ENCODE results near the gene SLC6A11. TPM values are rescaled to one million over a fixed set of nuclear protein-coding genes. Genes with fewer than 3 reads are reported as not detected.

Gene SLC6A11
- polyA plus RNA-seq, 2 of the 4 experiments (the other 2 are of a cell fraction) = 0.03 TPM

DNA sequence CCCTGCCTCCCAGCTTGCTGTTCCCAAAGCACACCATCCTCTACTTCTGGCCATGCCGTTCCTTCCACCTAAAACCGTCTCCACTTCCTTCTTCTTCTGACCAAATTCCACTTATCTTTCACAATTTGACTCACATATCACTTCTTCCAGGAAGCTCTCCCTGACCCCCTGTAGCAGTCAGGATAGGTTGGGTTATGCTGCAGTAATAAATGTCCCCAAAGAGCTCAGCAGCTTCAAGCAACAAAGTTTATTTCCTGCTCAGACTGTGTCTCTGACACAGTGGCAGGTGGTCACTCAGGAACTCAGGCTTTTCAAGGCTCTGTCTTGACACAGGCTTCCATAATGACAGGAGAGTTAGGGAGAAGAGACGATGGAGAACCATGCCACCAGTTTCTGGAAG is 27.4 kb downstream of the SLC6A11 start:
- TF ChIP-seq FOXS1 (CRISPR knock-in tag; IDR thresholded peaks at IDR 0.05) = no peak
- TF ChIP-seq, protein P1, sequence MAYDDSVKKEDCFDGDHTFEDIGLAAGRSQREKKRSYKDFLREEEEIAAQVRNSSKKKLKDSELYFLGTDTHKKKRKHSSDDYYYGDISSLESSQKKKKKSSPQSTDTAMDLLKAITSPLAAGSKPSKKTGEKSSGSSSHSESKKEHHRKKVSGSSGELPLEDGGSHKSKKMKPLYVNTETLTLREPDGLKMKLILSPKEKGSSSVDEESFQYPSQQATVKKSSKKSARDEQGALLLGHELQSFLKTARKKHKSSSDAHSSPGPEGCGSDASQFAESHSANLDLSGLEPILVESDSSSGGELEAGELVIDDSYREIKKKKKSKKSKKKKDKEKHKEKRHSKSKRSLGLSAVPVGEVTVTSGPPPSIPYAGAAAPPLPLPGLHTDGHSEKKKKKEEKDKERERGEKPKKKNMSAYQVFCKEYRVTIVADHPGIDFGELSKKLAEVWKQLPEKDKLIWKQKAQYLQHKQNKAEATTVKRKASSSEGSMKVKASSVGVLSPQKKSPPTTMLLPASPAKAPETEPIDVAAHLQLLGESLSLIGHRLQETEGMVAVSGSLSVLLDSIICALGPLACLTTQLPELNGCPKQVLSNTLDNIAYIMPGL (CRISPR knock-in tag; IDR thresholded peaks at IDR 0.05; ENCODE audit: borderline replicate concordance) = no peak
- no peak for TF ChIP-seq RAD21 (conservative IDR thresholded peaks at IDR 0.05 in 1 of 2, IDR thresholded peaks at IDR 0.05 in 1 of 2)
- TF ChIP-seq, protein P2, sequence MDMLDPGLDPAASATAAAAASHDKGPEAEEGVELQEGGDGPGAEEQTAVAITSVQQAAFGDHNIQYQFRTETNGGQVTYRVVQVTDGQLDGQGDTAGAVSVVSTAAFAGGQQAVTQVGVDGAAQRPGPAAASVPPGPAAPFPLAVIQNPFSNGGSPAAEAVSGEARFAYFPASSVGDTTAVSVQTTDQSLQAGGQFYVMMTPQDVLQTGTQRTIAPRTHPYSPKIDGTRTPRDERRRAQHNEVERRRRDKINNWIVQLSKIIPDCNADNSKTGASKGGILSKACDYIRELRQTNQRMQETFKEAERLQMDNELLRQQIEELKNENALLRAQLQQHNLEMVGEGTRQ (IDR thresholded peaks at IDR 0.05) = no peak
- TF ChIP-seq GATA3 (IDR thresholded peaks at IDR 0.05; ENCODE audit: borderline replicate concordance) = no peak
- TF ChIP-seq, protein P3, sequence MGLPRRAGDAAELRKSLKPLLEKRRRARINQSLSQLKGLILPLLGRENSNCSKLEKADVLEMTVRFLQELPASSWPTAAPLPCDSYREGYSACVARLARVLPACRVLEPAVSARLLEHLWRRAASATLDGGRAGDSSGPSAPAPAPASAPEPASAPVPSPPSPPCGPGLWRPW (IDR thresholded peaks at IDR 0.05) = no peak
- TF ChIP-seq RCOR1 (IDR thresholded peaks at IDR 0.05; ENCODE audit: low read depth, low read length) = no peak
- TF ChIP-seq RARB (CRISPR knock-in tag; IDR thresholded peaks at IDR 0.05) = no peak
- TF ChIP-seq, protein P4, sequence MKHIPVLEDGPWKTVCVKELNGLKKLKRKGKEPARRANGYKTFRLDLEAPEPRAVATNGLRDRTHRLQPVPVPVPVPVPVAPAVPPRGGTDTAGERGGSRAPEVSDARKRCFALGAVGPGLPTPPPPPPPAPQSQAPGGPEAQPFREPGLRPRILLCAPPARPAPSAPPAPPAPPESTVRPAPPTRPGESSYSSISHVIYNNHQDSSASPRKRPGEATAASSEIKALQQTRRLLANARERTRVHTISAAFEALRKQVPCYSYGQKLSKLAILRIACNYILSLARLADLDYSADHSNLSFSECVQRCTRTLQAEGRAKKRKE (CRISPR knock-in tag; IDR thresholded peaks at IDR 0.05; ENCODE audit: low read depth) = no peak
- no peak for TF ChIP-seq SREBF2 (IDR thresholded peaks at IDR 0.05)
- ChIA-PET POLR2A (no interaction called here), CTCF (interaction anchor here (0.8 to 2.1 kb wide), 4 partner anchors 9 to 85 kb away, joined by 3 to 7 read pairs (median 4); no protein-coding TSS in a partner anchor)
- H3K4me3 ChIP-seq = no peak overlapping the region
- DNase-seq (ENCODE audit: low read depth in 1 of 2, low spot score in 1 of 2) = no peak
- no peaks in the 10 kb centered on the region for H3K4me1 ChIP-seq
- FAIRE-seq = no peak
- ATAC-seq = no peak
- no peaks in the 10 kb centered on the region for H3K9me3 ChIP-seq
- no peak overlapping the region for H3K27ac ChIP-seq
- H3K4me2 ChIP-seq = no peak overlapping the region
- 14% methylated on average over 3 of the region's 3 CpGs for WGBS (ENCODE audit: missing lambda C conversion rate)

DNA sequence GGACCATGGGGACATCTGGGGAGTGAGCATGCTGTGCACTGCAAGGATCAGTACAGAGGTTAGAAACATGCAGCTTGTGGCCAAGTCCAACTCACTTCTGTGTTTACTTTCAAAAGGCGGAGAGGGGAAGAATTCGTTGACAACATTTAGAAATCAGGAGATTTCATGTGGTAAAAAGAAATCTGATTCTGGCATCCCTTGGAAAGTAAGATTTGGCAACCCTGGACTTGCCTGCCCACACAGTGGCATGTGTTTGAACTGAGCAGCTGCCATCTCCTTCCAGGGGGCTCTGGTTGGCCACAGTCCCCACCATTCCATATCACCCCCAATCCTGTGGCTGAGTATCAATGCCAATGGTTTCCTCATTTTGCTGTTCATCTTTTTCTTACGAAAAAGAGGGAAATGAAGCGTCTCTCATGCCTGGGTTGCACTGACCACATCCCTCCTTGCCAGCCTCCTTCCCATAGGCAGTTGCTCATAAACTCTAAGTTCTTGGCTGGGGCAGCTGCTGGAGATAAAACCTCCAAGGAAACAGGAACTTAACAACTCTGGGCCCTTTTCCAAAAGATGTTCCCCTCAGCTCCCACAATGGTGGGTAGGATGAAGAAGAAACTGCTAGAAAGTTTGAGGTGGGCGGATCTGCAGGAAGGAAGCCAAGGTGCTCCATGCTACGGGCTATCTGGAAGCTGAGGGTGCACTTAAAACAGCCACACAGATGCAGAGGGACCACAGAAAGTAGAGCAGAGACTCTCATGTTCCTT is 29.2 kb downstream of the SLC6A11 start:
- WGBS (ENCODE audit: missing lambda C conversion rate) = 13% methylated on average over 6 of the region's 6 CpGs
- Histone ChIP-seq H3K4me2 (no peak overlapping the region), H3K4me3 (no peak overlapping the region), H3K4me1 (no peaks in the 10 kb centered on the region), H3K27ac (no peak overlapping the region), H3K9me3 (no peaks in the 10 kb centered on the region)
- CTCF ChIA-PET = interaction anchor here (1.3 to 2.1 kb wide), 4 partner anchors 8 to 87 kb away, joined by 3 to 7 read pairs (median 4); no protein-coding TSS in a partner anchor
- FAIRE-seq = no peak
- POLR2A ChIA-PET = no interaction called here
- no peak for TF ChIP-seq HOXB5 (CRISPR knock-in tag; IDR thresholded peaks at IDR 0.05)
- no peak for TF ChIP-seq FOXS1 (CRISPR knock-in tag; IDR thresholded peaks at IDR 0.05)
- TF ChIP-seq ESRRA (IDR thresholded peaks at IDR 0.05; ENCODE audit: borderline replicate concordance, low read length) = no peak
- TF ChIP-seq, protein P5, sequence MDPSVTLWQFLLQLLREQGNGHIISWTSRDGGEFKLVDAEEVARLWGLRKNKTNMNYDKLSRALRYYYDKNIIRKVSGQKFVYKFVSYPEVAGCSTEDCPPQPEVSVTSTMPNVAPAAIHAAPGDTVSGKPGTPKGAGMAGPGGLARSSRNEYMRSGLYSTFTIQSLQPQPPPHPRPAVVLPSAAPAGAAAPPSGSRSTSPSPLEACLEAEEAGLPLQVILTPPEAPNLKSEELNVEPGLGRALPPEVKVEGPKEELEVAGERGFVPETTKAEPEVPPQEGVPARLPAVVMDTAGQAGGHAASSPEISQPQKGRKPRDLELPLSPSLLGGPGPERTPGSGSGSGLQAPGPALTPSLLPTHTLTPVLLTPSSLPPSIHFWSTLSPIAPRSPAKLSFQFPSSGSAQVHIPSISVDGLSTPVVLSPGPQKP (IDR thresholded peaks at IDR 0.05; ENCODE audit: low read depth, low read length) = no peak
- no peak for ATAC-seq
- DNase-seq (ENCODE audit: low read depth in 1 of 2, low spot score in 1 of 2) = no peak

DNA sequence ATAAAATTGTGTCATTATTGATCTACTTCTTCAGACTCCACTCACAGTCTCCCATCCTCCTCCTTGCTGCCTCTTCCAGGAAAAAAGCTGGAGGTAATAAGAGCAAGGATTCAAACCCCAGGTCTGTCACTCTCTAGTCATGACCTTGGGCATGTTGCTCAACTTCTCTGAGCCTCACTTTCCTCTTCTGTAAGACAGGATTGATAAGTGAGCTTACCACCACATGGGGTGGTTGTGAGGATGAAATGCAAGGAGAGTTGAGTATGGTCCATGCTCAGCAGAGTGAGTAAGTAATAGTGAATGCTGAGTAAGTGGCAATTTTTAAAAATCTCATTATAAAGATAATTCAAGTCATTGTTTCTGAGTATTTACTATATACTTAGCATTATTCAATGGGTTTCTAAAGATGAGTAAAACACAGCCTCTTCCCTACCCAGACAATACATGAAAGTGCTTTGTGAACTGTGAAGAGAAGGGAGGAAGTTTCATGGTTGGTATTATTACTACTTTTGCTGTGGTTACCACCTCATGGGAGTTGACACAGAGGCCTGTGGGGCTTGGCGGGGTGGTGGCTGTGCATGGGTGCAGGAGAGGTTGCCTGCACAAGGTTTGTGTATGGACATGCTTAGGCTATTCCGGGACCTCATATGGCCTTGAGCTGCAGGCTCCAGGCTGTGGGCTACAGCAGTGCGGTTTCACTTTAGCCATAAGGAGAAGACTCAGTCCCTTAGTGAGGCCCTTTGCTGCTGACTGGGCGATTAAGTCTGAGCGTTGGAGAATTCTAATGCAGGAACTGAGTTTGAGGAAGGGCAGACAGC is 30.0 kb downstream of the SLC6A11 start:
- no peaks in the 10 kb centered on the region for H3K4me1 ChIP-seq
- ChIA-PET POLR2A (no interaction called here), CTCF (interaction anchor here (1.3 to 1.4 kb wide), 4 partner anchors 9 to 214 kb away, joined by 3 to 5 read pairs (median 4); no protein-coding TSS in a partner anchor)
- no peak overlapping the region for H3K27ac ChIP-seq
- 8% methylated on average over 4 of the region's 5 CpGs for WGBS (ENCODE audit: missing lambda C conversion rate)
- ATAC-seq = no peak
- no peak for DNase-seq (ENCODE audit: low read depth in 1 of 2, low spot score in 1 of 2)
- no peak for FAIRE-seq
- no peaks in the 10 kb centered on the region for H3K9me3 ChIP-seq
- no peak overlapping the region for H3K4me2 ChIP-seq
- TF ChIP-seq TP53 (CRISPR knock-in tag; IDR thresholded peaks at IDR 0.05) (no peak), HOXB5 (CRISPR knock-in tag; IDR thresholded peaks at IDR 0.05) (no peak)
- H3K4me3 ChIP-seq = no peak overlapping the region
